22Rv1 (cell line): Measurements from ENCODE around the gene THRB.

Experiments used
- H3K27ac ChIP-seq: fragments of 450-650 bp; 2 replicates; pipeline ENCODE4 v1.5.1; 2017
- CTCF ChIP-seq: fragments of 450-650 bp; IDR thresholded peaks from 2 replicates; pipeline ENCODE4 v1.5.1; 2017; ENCODE audit warnings: mild to moderate bottlenecking
- ZFX ChIP-seq: fragments of 450-650 bp; IDR thresholded peaks from 2 replicates; pipeline ENCODE4 v1.6.1; 2017; ENCODE audit warnings: antibody characterized with exemption, borderline replicate concordance

The THRB gene

GRCh38 chr3:24139463-24140412 is 354.9 kb downstream of the THRB start:
- TF ChIP-seq CTCF: no peak
- TF ChIP-seq ZFX: no peak
- H3K27ac ChIP-seq: peak overlapping the region; percentile 89

- TF ChIP-seq CTCF: no peak
- peak overlapping the region; percentile 89 for H3K27ac ChIP-seq
Observed at GRCh38 chr3:24138876-24139256, 355.8 kb downstream of the THRB start.

DNA sequence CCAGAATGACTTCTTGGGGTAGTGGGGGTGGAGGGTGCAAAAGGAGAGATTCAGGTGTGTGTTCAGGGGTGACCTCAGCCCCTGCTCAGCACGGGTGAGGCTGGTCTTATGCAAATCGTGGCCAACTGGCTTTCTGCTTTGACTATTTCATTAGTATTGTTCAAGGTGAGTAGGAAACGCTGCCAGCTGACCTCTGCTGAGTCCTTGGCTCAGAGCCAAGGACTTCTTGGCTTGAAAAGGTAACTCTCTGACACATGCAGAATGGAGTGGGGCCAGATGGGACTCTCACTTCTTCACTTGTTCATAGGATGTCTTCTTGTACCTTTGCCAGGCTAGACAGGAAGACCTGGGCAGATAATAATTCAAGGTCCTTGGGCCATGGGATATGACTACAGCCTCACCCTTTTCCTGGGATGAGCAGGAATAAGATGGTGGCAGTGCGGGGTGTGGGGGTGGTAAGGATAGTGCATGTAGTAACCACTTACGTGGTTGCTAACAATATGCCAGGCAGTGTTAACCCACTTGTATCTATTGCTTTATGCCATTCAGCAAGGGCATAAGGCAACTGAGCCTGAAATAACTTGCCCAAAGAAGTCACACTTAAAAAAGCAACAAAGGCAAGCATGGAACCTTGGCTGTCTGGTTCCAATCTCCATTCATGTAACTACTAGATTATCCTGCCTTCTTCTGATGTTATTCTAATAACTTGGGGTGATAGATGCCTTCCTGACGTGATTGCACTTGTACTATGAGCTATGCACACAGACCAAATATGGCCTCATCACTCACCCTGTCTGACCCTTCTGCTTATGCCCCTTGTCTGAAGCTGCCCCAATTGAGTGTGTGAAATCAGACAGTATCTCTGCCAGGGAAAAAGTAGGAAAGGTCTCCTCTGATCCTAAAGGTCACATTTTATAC is 356.4 kb downstream of the THRB start:
- H3K27ac ChIP-seq: peak overlapping the region; percentile 89

GRCh38 chr3:24137334-24137733 is 357.3 kb downstream of the THRB start:
- peak overlapping the region; percentile 89 for H3K27ac ChIP-seq
- TF ChIP-seq ZFX (no peak), CTCF (no peak)

More for the DNA sequence above, 356.4 kb downstream of the THRB start:
- no peak for TF ChIP-seq ZFX
- TF ChIP-seq CTCF: no peak

GRCh38 chr3:24136624-24137310 is 357.9 kb downstream of the THRB start:
- peak overlapping the region; percentile 89 for H3K27ac ChIP-seq
- no peak for TF ChIP-seq ZFX

DNA sequence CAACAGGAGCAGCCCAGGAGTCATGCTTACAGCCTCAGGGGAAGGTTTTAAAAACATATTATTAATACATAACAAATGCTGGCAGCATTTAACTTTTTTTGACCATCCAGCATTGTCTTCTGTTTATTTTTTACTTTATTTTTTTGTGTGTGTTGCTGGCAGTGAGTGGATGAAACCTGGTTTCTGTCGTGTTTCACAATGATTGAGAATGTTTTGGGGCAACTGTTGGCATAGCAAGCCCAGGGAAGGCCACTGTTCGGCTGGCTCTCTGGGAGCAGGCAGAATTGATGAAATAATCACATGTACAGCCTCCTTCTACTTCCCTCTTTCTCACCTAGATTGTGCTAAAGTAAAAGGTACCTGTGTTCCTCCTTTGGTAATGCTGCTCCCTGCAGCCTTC is 359.4 kb downstream of the THRB start:
- H3K27ac ChIP-seq: peak overlapping the region; percentile 88
- no peak for TF ChIP-seq CTCF
- no peak for TF ChIP-seq ZFX

DNA sequence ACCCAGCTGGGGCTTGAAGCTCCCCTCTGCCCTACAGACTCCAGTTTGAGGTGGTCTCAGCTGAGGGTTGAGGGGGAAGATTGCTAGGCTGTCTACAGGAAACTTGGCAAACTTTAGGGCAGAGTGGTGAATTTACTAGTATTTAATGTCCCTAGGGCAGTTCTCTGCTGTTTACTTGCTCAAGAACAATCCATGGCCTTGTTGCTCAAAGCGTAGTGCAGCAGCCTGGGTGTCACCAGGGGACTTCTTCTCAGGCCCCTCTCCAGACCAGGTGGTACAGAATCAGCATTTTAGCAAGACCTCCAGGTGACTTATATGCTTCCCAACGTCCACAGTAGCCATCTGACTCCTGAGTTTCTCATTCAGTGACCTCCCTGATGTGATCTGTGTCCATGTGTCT is 360.7 kb downstream of the THRB start:
- TF ChIP-seq CTCF (no peak), ZFX (no peak)
- H3K27ac ChIP-seq: peak overlapping the region; percentile 88
